ENCODE results near the gene NSUN7. TPM values are rescaled to one million over a fixed set of nuclear protein-coding genes. Genes with fewer than 3 reads are reported as not detected.

Gene NSUN7
- total and polyA plus RNA-seq, 2 of the 13 experiments (the other 11 are each of a cell fraction or from before 2014, with no cell fraction given) = 0.05 TPM; not detected in 1

- TF ChIP-seq ARID5B (CRISPR knock-in tag; IDR thresholded peaks at IDR 0.05) (peak; percentile 56; the same call in 1 of the 2 replicates), ZMYM3 (CRISPR knock-in tag; IDR thresholded peaks at IDR 0.05) (peak; percentile 90), ZBTB33 (CRISPR knock-in tag; IDR thresholded peaks at IDR 0.05) (peak; percentile 99), SKI (IDR thresholded peaks at IDR 0.05; ENCODE audit: partially characterized antibody) (peak; percentile 21), RARA (CRISPR knock-in tag; IDR thresholded peaks at IDR 0.05) (peak; percentile 58), NR2F1 (CRISPR knock-in tag; IDR thresholded peaks at IDR 0.05) (peak; percentile 43 to 70; a peak in 2 of 4 replicates), TRIM24 (CRISPR knock-in tag; IDR thresholded peaks at IDR 0.05) (peak; percentile 56; the same call in 1 of the 2 replicates), HNF4A (CRISPR knock-in tag; IDR thresholded peaks at IDR 0.05) (peak; percentile 77), SALL1 (CRISPR knock-in tag; IDR thresholded peaks at IDR 0.05) (peak; percentile 78), POGZ (CRISPR knock-in tag; IDR thresholded peaks at IDR 0.05) (peak; percentile 95), ZMYM2 (CRISPR knock-in tag; IDR thresholded peaks at IDR 0.05) (peak; percentile 83; the same call in 1 of the 2 replicates), NCOR1 (IDR thresholded peaks at IDR 0.05; ENCODE audit: borderline replicate concordance, low read length) (peak; percentile 42; the same call in 1 of the 2 replicates), CEBPG (CRISPR knock-in tag; IDR thresholded peaks at IDR 0.05) (peak; percentile 33; the same call in 1 of the 2 replicates)
Measured at GRCh38 chr4:40817157-40817556, 67.4 kb downstream of the NSUN7 start (continued).

Measured in HepG2 (cell line).